HG03045 (cell line): Measurements from ENCODE around the gene HLA-DOB.
"Not testable (repeated sequence)": the region's sequence is repeated elsewhere in the genome, so short reads cannot be mapped to it uniquely, and the experiment has no call there.

Source experiments
- ATAC-seq: cut with Tn5 transposase; IDR thresholded peaks from one replicate; pipeline ENCODE4 v1.9.1; 2021; ENCODE audit warnings: mild to moderate bottlenecking, moderate library complexity; ENCODE audit not compliant: unreplicated experiment

The HLA-DOB gene

GRCh38 chr6:32815996-32816395 lies 806 bp downstream of the HLA-DOB start:
- no peak for ATAC-seq

GRCh38 chr6:32815115-32815514 lies 1.7 kb downstream of the HLA-DOB start:
- ATAC-seq, result no peak

GRCh38 chr6:32814145-32814544 lies 2.7 kb downstream of the HLA-DOB start:
- no peak for ATAC-seq

- no peak for ATAC-seq
Measured at GRCh38 chr6:32809171-32809570, 7.6 kb downstream of the HLA-DOB start.

- no peak for ATAC-seq
Measured at GRCh38 chr6:32807020-32807580, 9.7 kb downstream of the HLA-DOB start.

GRCh38 chr6:32805404-32805803 lies 11.4 kb downstream of the HLA-DOB start:
- not testable (repeated sequence) for ATAC-seq

- ATAC-seq, result no peak
Measured at GRCh38 chr6:32803416-32803815, 13.4 kb downstream of the HLA-DOB start.

GRCh38 chr6:32799740-32800139 lies 17.1 kb downstream of the HLA-DOB start:
- no peak for ATAC-seq

GRCh38 chr6:32799168-32799567 lies 17.6 kb downstream of the HLA-DOB start:
- ATAC-seq, result no peak

- ATAC-seq, result peak; percentile 61
Measured at GRCh38 chr6:32796848-32797776, 19.7 kb downstream of the HLA-DOB start.

GRCh38 chr6:32794510-32794909 lies 22.3 kb downstream of the HLA-DOB start:
- ATAC-seq, result no peak

GRCh38 chr6:32792901-32793435 lies 23.8 kb downstream of the HLA-DOB start:
- ATAC-seq, result no peak

- ATAC-seq, result no peak
Measured at GRCh38 chr6:32790306-32790705, 26.5 kb downstream of the HLA-DOB start.

GRCh38 chr6:32785781-32786533 lies 30.8 kb downstream of the HLA-DOB start:
- no peak for ATAC-seq

GRCh38 chr6:32782923-32783322 lies 33.9 kb downstream of the HLA-DOB start:
- ATAC-seq, result not testable (repeated sequence)

GRCh38 chr6:32779036-32779435 lies 37.8 kb downstream of the HLA-DOB start:
- no peak for ATAC-seq

GRCh38 chr6:32775071-32775470 lies 41.7 kb downstream of the HLA-DOB start:
- ATAC-seq, result no peak

- no peak for ATAC-seq
Measured at GRCh38 chr6:32774426-32774825, 42.4 kb downstream of the HLA-DOB start.

- no peak for ATAC-seq
Measured at GRCh38 chr6:32772656-32773055, 44.1 kb downstream of the HLA-DOB start.

- ATAC-seq, result no peak
Measured at GRCh38 chr6:32764048-32764447, 52.8 kb downstream of the HLA-DOB start.

GRCh38 chr6:32763421-32763820 lies 53.4 kb downstream of the HLA-DOB start, which contains the start of gene HLA-DQB2:
Gene HLA-DQB2 (minus strand): TSS chr6:32763532. CDS start chr6:32763470, 62 bp downstream.
- no peak for ATAC-seq
